Skin epidermis (tissue), 12 donors: ENCODE data around the gene NME3.

Experiments used
- H3K27ac ChIP-seq, 21 experiments: fragments of 200-600 bp; sonication (generic) in 11 of 21; one replicate each; pipeline ENCODE4 v1.5.0; 2020; ENCODE audit warnings: mild to moderate bottlenecking in 3 of 21, inconsistent platforms in 2 of 21, moderate library complexity in 2 of 21
- H3K4me3 ChIP-seq, 7 experiments: fragments of 200-600 bp; sonication (generic) in 2 of 7; one replicate each; pipeline ENCODE4 v1.5.0; 2020; ENCODE audit warnings: inconsistent platforms in 2 of 7, mild to moderate bottlenecking in 2 of 7, moderate library complexity in 1 of 7

NME3 gene

GRCh38 chr16:1772908-1773702, 1.8 kb upstream of the NME3 start, which contains the start of gene MRPS34:
Gene MRPS34 (minus strand): TSS chr16:1773134. CDS start chr16:1773119, 15 bp downstream.
- Histone ChIP-seq H3K4me3 (peak within 1 kb of the TSS; percentile 68 to 98 (median 86)), H3K27ac (peak within 1 kb of the TSS; percentile 85 to 99 (median 94))

GRCh38 chr16:1772362-1772907, 1.1 kb upstream of the NME3 start, which contains the start of gene EME2:
Gene EME2 (plus strand): TSS chr16:1772810. CDS start chr16:1773228, 418 bp downstream.
- Histone ChIP-seq H3K4me3 (peak within 1 kb of the TSS; percentile 68 to 98 (median 86)), H3K27ac (peak within 1 kb of the TSS; percentile 85 to 99 (median 94))

- H3K4me3 ChIP-seq: peak overlapping the region; percentile 68 to 98 (median 86)
- peak overlapping the region in 20 of 21 experiments; percentile 85 to 99 (median 94) for H3K27ac ChIP-seq
Measured at GRCh38 chr16:1771864-1772361, 570 bp upstream of the NME3 start.

GRCh38 chr16:1770328-1771187, 785 bp downstream of the NME3 start:
- H3K27ac ChIP-seq: peak overlapping the region; percentile 64 to 99 (median 94)
- H3K4me3 ChIP-seq: peak overlapping the region; percentile 68 to 98 (median 86)

GRCh38 chr16:1769402-1770300, 1.7 kb downstream of the NME3 start:
- Histone ChIP-seq H3K4me3 (no peak overlapping the region), H3K27ac (peak overlapping the region in 11 of 21 experiments; percentile 15 to 98 (median 93))

- H3K27ac ChIP-seq: peak overlapping the region in 3 of 21 experiments; percentile 15 to 20 (median 19)
- no peak overlapping the region for H3K4me3 ChIP-seq
Measured at GRCh38 chr16:1768767-1769401, 2.5 kb downstream of the NME3 start.

GRCh38 chr16:1768061-1768766, 3.1 kb downstream of the NME3 start:
- H3K4me3 ChIP-seq: no peak overlapping the region
- H3K27ac ChIP-seq: no peak overlapping the region

- Histone ChIP-seq H3K4me3 (no peak overlapping the region), H3K27ac (no peak overlapping the region)
Measured at GRCh38 chr16:1767116-1767994, 4.0 kb downstream of the NME3 start.

- no peak overlapping the region for H3K27ac ChIP-seq
Measured at GRCh38 chr16:1766701-1767100, 4.6 kb downstream of the NME3 start.

GRCh38 chr16:1766231-1766630, 5.1 kb downstream of the NME3 start:
- Histone ChIP-seq H3K4me3 (no peak overlapping the region), H3K27ac (no peak overlapping the region)

More at GRCh38 chr16:1766701-1767100, 4.6 kb downstream of the NME3 start:
- no peak overlapping the region for H3K4me3 ChIP-seq

GRCh38 chr16:1765826-1766225, 5.5 kb downstream of the NME3 start:
- no peak overlapping the region for H3K4me3 ChIP-seq
- no peak overlapping the region for H3K27ac ChIP-seq

GRCh38 chr16:1764971-1765370, 6.4 kb downstream of the NME3 start:
- H3K27ac ChIP-seq: no peak overlapping the region
- no peak overlapping the region for H3K4me3 ChIP-seq

GRCh38 chr16:1763521-1764511, 7.5 kb downstream of the NME3 start:
- H3K4me3 ChIP-seq: peak overlapping the region in 1 of 7 experiments; percentile 9
- no peak overlapping the region for H3K27ac ChIP-seq

GRCh38 chr16:1762879-1763520, 8.3 kb downstream of the NME3 start:
- H3K4me3 ChIP-seq: no peak overlapping the region
- H3K27ac ChIP-seq: no peak overlapping the region

- Histone ChIP-seq H3K27ac (no peak overlapping the region), H3K4me3 (no peak overlapping the region)
Measured at GRCh38 chr16:1762196-1762878, 9.0 kb downstream of the NME3 start.
